ENCODE data around the gene ZCCHC4.
"Not testable (repeated sequence)": the region's sequence is repeated elsewhere in the genome, so short reads cannot be mapped to it uniquely, and the experiment has no call there.

ZCCHC4 gene

GRCh38 chr4:25321703-25322102 lies 9.1 kb downstream of the ZCCHC4 start:
- DNase-seq: no peak

- not testable (repeated sequence) for DNase-seq
Observed at GRCh38 chr4:25328463-25328862, 15.9 kb downstream of the ZCCHC4 start.

DNA sequence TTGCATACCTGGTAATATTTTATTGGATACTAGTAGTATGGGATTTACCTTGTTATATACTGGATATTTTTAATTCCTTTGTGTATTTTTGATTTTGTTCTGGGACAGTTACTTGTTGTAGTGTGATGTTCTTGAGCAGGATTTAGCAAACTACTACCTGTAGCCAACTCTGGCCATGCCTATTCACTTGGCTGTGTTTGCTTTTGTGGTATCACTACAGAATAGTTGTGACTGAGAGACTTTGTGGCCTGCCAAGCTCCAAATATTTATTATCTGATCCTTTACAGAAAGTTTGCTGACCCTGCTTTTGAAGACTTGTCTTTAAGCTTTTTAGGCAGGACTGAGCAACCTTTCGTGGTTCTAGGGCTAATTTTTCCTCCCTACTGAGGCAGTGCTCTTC lies 17.8 kb downstream of the ZCCHC4 start:
- no peak for DNase-seq

- no peak for DNase-seq
Observed at GRCh38 chr4:25330905-25331808, 18.6 kb downstream of the ZCCHC4 start.

- DNase-seq: peak; percentile 39
Observed at GRCh38 chr4:25343671-25344070, 31.1 kb downstream of the ZCCHC4 start.

- peak; percentile 15 for DNase-seq
Observed at GRCh38 chr4:25345744-25346143, 33.2 kb downstream of the ZCCHC4 start.

GRCh38 chr4:25346913-25347312 lies 34.3 kb downstream of the ZCCHC4 start:
- no peak for DNase-seq

- DNase-seq: no peak
Observed at GRCh38 chr4:25347473-25347872, 34.9 kb downstream of the ZCCHC4 start.

GRCh38 chr4:25347971-25348370 lies 35.4 kb downstream of the ZCCHC4 start:
- DNase-seq: peak; percentile 13

DNA sequence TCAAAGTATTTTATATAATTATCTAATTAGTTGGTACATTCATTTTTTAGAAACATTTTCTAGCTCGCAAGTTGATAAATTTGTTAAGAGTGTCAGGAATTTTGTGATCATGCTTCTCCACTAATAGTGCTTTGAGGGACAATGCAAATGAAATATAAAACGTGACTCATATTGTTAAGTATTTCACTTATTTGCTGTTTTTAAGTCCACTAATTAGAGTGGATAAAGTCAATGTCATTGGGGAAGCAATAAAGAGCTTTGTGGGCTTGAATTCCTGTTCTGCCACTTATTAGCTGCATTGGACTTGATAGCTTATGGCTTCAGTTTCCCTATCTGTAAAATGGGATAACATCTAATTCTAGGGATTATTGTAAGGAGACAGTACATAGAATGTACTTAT lies 38.0 kb downstream of the ZCCHC4 start:
- DNase-seq: no peak

DNA sequence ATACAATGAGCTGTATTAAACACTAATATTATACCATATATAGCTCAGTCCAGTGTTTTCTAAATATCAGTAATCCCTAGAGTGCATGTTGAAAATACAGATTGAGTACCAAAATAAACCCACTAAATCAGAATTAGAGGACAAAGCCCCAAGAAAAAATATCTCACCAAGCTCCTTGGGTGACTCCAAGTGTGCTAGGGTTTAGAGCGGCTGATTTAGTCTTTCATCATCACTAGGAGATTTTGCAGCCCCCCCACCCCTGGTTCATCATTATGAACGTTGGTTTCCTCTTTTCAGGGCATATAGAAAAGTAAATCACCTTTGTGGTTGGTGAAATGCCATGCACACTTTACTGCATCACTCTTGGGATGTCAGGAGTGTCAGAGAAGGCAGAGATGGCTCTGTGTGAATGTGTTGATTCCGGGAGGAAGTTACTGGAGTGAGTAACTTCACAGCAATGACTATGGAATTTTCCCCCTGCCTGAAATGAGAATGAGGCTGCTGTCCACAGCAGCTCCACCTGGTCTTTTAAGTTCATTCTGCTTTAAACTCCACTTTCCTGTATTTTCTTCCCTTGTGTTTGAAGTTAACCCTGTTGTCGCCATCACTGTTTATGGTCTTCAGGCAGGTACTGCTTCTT lies 39.3 kb downstream of the ZCCHC4 start:
- peak; percentile 68 for DNase-seq

DNA sequence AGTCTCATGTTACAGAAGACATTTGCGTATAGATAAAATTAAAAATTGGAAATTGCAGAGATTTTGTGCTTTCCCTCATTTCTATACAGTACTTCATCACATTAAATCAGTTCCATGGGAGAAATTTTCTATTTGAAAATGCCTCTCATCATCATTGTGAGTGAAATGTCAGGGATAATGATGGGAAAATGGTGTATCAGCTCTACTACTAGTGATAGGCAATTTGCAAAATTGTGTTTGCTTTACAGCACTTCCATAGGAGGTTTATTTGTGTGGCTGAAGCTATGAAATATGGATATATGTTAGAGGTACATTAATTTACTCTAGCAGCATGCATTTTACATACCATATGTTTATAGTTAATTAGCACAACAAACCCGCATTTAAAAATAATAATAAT lies 43.5 kb downstream of the ZCCHC4 start:
- no peak for DNase-seq

DNA sequence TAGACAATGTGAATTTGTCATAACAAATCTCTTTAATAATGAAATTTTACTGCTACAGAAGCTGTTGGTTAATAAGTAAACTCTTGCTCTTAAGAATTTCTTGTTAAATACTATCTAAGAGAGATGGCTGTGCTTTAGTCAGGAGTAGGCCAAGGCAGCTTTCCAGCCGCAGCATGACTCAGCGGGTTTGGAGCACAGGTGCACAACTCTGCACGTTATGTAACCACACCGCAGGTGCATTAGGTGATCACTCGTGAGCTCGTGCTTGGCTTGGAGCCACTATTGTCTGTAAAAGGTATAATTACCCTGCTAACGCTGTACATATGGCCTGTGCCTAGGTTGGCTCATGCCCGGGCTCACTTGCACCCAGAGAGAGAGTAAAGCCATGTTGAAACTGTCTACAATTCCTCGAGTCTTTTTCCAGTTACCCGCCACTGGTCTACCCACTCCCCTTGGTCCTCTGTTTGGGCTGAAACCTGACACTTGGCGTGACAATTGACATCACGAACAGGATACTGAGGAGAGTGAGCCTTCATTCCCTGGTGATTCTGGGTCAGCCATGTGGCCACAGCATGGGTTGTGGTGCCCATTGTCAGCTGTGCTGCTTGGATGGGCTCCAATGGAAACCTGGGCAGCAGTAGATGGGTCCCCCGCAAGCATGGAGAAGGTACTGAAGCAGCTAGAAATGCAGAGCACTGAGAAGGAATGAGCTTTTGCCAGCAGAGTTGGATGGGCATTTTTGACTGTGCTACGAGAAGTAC lies 46.1 kb downstream of the ZCCHC4 start:
- DNase-seq: no peak

DNA sequence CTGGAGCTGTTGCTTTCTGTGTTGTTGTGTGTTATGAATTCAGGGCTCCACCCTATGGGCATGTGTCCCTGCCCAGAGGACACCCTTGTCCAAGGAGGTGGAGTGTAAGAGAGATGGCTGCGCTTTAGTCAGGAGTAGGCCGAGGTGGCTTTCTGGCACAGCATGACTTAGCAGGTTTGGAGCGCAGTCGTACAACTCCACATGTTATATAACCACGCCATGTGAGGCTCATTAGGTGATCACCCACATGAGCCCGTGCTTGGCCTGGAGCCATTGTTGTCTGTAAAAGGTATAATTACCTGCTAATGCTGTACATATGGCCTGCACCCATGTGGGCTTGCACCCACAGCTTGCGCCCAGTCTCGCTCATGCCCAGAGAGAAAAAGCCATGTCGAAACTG lies 48.7 kb downstream of the ZCCHC4 start:
- no peak for DNase-seq

GRCh38 chr4:25367004-25367621 lies 54.5 kb downstream of the ZCCHC4 start:
- peak; percentile 50 for DNase-seq

GRCh38 chr4:25367877-25368276 lies 55.3 kb downstream of the ZCCHC4 start:
- DNase-seq: no peak

- no peak for DNase-seq
Observed at GRCh38 chr4:25368315-25368714, 55.7 kb downstream of the ZCCHC4 start.

DNA sequence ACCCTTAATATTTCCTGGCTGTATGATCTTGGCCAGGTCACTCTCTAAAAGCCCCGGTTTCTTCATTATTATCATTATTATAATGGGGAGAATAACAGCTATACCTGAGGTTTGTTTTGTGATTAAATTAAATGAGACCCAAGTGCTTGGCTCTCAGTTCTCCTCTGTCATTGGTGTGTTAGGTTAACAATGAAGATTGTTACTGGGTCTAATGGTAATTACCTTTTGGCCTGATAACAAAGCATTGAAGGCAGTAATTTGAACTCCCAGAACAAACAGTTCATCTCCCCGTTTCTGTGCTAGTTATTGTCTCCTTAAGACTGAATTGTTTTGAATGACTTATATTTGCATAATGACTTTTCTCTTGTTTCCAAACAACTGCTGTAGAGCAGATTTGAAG lies 57.7 kb downstream of the ZCCHC4 start:
- DNase-seq: no peak

GRCh38 chr4:25372549-25372948 lies 60.0 kb downstream of the ZCCHC4 start:
- DNase-seq: not testable (repeated sequence)

DNA sequence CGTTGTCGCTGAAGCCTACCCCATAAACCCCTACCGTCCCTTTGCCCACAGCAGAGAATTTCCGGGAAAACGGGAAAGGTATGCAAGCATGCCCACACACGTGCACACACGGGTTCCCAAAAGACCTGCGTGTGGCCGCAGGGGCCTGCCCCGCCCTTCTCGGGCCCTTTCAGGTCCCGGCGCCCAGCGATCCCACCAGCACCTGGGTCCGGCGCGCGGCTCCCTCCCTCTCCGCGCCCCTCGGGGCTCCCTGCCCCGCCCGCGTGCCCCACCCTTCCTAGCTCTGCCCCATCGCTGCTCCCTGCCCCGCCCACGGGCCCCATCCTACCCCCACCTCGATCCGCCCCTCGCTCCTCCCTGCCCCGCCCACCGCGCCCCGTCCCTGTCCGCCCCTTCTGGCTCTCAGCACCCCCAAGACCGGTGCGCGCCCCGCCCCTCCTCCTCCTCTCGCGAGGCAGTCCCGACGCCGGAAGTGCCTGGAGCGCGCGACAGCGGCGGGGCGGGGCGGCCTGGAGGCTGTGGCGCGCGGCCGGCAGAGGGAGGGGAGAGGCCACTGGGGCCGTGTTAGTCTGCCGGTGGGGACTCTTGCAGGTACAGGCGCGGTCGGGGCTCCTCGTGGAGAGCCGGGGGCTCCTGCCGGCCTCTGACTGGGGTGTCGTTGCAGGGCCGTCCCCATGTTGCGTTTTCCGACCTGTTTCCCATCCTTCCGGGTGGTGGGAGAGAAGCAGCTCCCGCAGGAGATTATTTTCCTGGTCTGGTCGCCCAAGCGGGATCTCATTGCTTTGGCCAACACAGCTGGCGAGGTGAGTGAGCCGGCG lies 64.4 kb downstream of the ZCCHC4 start, which contains the start of gene ANAPC4:
Gene ANAPC4 (plus strand): TSS at position 510 of the 818 bp plus-strand sequence. CDS start 165 bp downstream, at position 675.
- peak; percentile 81 for DNase-seq

GRCh38 chr4:25377572-25378436 lies 65.2 kb downstream of the ZCCHC4 start:
- DNase-seq: no peak

Data from kidney glomerular epithelial cell (primary cell).